ENCODE data around the gene CEP104. TPM values are rescaled to one million over a fixed set of nuclear protein-coding genes. Genes with fewer than 3 reads are reported as not detected.

The CEP104 gene
- polyA plus RNA-seq, 1 donor from 2014 or later, result 8.1 TPM

GRCh38 chr1:3872546-3872945 is 15.5 kb upstream of the CEP104 start:
- no peak overlapping the region for H3K27ac ChIP-seq (ENCODE audit: low read length)
- no peaks in the 10 kb centered on the region for H3K27me3 ChIP-seq (ENCODE audit: insufficient read depth, low read depth, low read length)
- no peak overlapping the region for H3K9ac ChIP-seq (ENCODE audit: low read length)
- no peaks in the 10 kb centered on the region for H3K36me3 ChIP-seq (ENCODE audit: insufficient read depth, low read length)
- no peaks in the 10 kb centered on the region for H3K79me2 ChIP-seq (replicated peaks; ENCODE audit: insufficient read depth, low read length)
- no peak for TF ChIP-seq EP300 (conservative IDR thresholded peaks at IDR 0.05; ENCODE audit: poor library complexity, severe bottlenecking)
- no peak for TF ChIP-seq SMC3 (conservative IDR thresholded peaks at IDR 0.05; ENCODE audit: poor library complexity)
- no peak for TF ChIP-seq EZH2 (IDR thresholded peaks at IDR 0.05; ENCODE audit: borderline replicate concordance, insufficient read depth, low read length, poor library complexity, severe bottlenecking)
- H3K9me2 ChIP-seq (ENCODE audit: insufficient read depth, low read length), result no peaks in the 10 kb centered on the region
- no peaks in the 10 kb centered on the region for H3F3A ChIP-seq (ENCODE audit: insufficient read depth, low read length, poor library complexity, severe bottlenecking)
- H3K4me2 ChIP-seq (ENCODE audit: low read length), result no peak overlapping the region
- H3K4me3 ChIP-seq (ENCODE audit: low read length), result no peak overlapping the region
- no peaks in the 10 kb centered on the region for H3K9me3 ChIP-seq (ENCODE audit: low read length)
- H2AFZ ChIP-seq (ENCODE audit: low read depth, low read length), result no peak overlapping the region
- no peaks in the 10 kb centered on the region for H4K20me1 ChIP-seq (ENCODE audit: insufficient read depth)

GRCh38 chr1:3871451-3871805 is 14.4 kb upstream of the CEP104 start:
- H3F3A ChIP-seq (ENCODE audit: insufficient read depth, low read length, poor library complexity, severe bottlenecking), result no peaks in the 10 kb centered on the region
- TF ChIP-seq POLR2AphosphoS5 (IDR thresholded peaks at IDR 0.05), result no peak
- H3K27me3 ChIP-seq (ENCODE audit: insufficient read depth, low read depth, low read length), result no peaks in the 10 kb centered on the region
- no peak overlapping the region for H3K27ac ChIP-seq (ENCODE audit: low read length)
- H2AFZ ChIP-seq (ENCODE audit: low read depth, low read length), result no peak overlapping the region
- no peaks in the 10 kb centered on the region for H3K9me3 ChIP-seq (ENCODE audit: low read length)
- H3K9me2 ChIP-seq (ENCODE audit: insufficient read depth, low read length), result no peaks in the 10 kb centered on the region
- no peaks in the 10 kb centered on the region for H3K79me2 ChIP-seq (replicated peaks; ENCODE audit: insufficient read depth, low read length)
- H4K20me1 ChIP-seq (ENCODE audit: insufficient read depth), result no peaks in the 10 kb centered on the region
- no peaks in the 10 kb centered on the region for H3K36me3 ChIP-seq (ENCODE audit: insufficient read depth, low read length)
- H3K4me2 ChIP-seq (ENCODE audit: low read length), result no peak overlapping the region
- H3K4me3 ChIP-seq (ENCODE audit: low read length), result no peak overlapping the region
- H3K9ac ChIP-seq (ENCODE audit: low read length), result no peak overlapping the region

DNA sequence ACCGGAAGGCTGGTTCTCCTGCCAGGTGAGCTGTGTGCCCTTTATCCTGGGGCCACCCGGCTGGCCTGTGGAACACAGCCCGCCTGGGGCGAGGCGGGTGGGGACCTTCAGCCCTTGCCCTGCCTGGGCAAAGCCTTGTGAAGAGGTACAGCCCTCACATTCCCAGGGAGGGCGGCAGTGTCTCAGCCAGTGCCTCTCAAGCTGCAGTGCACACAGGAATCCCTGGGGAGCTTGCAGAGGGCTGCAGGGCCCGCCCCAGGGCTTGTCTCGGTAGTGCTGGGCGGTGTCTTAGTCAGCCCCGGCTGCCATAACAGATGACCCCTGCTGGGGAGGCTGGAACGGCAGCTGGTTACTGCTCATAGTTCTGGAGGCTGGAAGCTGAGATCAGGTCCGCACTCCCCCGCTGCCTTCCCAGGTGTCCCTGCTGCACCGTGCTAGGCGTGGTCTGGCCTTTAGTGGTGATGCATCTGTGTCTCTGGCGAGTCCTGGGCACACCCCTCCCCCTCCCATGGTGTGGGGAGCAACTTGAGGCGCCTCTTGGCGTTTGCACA is 12.8 kb upstream of the CEP104 start:
- Histone ChIP-seq H3F3A (ENCODE audit: insufficient read depth, low read length, poor library complexity, severe bottlenecking) (no peaks in the 10 kb centered on the region), H3K9me3 (ENCODE audit: low read length) (no peaks in the 10 kb centered on the region), H3K27ac (ENCODE audit: low read length) (no peak overlapping the region), H3K4me3 (ENCODE audit: low read length) (no peak overlapping the region), H2AFZ (ENCODE audit: low read depth, low read length) (no peak overlapping the region), H3K4me2 (ENCODE audit: low read length) (no peak overlapping the region), H4K20me1 (ENCODE audit: insufficient read depth) (no peaks in the 10 kb centered on the region), H3K79me2 (replicated peaks; ENCODE audit: insufficient read depth, low read length) (no peaks in the 10 kb centered on the region), H3K36me3 (ENCODE audit: insufficient read depth, low read length) (no peaks in the 10 kb centered on the region), H3K9me2 (ENCODE audit: insufficient read depth, low read length) (no peaks in the 10 kb centered on the region), H3K27me3 (ENCODE audit: insufficient read depth, low read depth, low read length) (no peaks in the 10 kb centered on the region), H3K9ac (ENCODE audit: low read length) (no peak overlapping the region)
- TF ChIP-seq EZH2 (IDR thresholded peaks at IDR 0.05; ENCODE audit: borderline replicate concordance, insufficient read depth, low read length, poor library complexity, severe bottlenecking), result no peak
- TF ChIP-seq POLR2AphosphoS5 (IDR thresholded peaks at IDR 0.05), result no peak
- TF ChIP-seq TAF1 (IDR thresholded peaks at IDR 0.05; ENCODE audit: low read depth), result no peak
- TF ChIP-seq, protein P1, sequence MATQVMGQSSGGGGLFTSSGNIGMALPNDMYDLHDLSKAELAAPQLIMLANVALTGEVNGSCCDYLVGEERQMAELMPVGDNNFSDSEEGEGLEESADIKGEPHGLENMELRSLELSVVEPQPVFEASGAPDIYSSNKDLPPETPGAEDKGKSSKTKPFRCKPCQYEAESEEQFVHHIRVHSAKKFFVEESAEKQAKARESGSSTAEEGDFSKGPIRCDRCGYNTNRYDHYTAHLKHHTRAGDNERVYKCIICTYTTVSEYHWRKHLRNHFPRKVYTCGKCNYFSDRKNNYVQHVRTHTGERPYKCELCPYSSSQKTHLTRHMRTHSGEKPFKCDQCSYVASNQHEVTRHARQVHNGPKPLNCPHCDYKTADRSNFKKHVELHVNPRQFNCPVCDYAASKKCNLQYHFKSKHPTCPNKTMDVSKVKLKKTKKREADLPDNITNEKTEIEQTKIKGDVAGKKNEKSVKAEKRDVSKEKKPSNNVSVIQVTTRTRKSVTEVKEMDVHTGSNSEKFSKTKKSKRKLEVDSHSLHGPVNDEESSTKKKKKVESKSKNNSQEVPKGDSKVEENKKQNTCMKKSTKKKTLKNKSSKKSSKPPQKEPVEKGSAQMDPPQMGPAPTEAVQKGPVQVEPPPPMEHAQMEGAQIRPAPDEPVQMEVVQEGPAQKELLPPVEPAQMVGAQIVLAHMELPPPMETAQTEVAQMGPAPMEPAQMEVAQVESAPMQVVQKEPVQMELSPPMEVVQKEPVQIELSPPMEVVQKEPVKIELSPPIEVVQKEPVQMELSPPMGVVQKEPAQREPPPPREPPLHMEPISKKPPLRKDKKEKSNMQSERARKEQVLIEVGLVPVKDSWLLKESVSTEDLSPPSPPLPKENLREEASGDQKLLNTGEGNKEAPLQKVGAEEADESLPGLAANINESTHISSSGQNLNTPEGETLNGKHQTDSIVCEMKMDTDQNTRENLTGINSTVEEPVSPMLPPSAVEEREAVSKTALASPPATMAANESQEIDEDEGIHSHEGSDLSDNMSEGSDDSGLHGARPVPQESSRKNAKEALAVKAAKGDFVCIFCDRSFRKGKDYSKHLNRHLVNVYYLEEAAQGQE (IDR thresholded peaks at IDR 0.05; ENCODE audit: borderline replicate concordance), result no peak
- TF ChIP-seq MXI1 (conservative IDR thresholded peaks at IDR 0.05; ENCODE audit: poor library complexity, severe bottlenecking), result no peak
- no peak for TF ChIP-seq EP300 (conservative IDR thresholded peaks at IDR 0.05; ENCODE audit: poor library complexity, severe bottlenecking)
- TF ChIP-seq, protein P2, sequence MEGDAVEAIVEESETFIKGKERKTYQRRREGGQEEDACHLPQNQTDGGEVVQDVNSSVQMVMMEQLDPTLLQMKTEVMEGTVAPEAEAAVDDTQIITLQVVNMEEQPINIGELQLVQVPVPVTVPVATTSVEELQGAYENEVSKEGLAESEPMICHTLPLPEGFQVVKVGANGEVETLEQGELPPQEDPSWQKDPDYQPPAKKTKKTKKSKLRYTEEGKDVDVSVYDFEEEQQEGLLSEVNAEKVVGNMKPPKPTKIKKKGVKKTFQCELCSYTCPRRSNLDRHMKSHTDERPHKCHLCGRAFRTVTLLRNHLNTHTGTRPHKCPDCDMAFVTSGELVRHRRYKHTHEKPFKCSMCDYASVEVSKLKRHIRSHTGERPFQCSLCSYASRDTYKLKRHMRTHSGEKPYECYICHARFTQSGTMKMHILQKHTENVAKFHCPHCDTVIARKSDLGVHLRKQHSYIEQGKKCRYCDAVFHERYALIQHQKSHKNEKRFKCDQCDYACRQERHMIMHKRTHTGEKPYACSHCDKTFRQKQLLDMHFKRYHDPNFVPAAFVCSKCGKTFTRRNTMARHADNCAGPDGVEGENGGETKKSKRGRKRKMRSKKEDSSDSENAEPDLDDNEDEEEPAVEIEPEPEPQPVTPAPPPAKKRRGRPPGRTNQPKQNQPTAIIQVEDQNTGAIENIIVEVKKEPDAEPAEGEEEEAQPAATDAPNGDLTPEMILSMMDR (IDR thresholded peaks at IDR 0.05; ENCODE audit: poor library complexity, severe bottlenecking), result no peak
- no peak for TF ChIP-seq RAD21 (conservative IDR thresholded peaks at IDR 0.05)

Data from neural cell (in vitro differentiated cells).